GM10266 (cell line): ENCODE data around the gene ZSWIM7.

Experiments used
- DNase-seq: peaks from one replicate; pipeline ENCODE4 v3.0.0; 2012; ENCODE audit errors: extremely low spot score
- TF ChIP-seq, protein P1 (sequence below): IDR thresholded peaks from 2 replicates; pipeline ENCODE4 v1.5.1; 2012; ENCODE audit warnings: mild to moderate bottlenecking, low read depth; ENCODE audit not compliant: control insufficient read depth, insufficient read depth; ENCODE audit errors: missing control alignments

ZSWIM7 gene, protein sequence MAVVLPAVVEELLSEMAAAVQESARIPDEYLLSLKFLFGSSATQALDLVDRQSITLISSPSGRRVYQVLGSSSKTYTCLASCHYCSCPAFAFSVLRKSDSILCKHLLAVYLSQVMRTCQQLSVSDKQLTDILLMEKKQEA

DNA sequence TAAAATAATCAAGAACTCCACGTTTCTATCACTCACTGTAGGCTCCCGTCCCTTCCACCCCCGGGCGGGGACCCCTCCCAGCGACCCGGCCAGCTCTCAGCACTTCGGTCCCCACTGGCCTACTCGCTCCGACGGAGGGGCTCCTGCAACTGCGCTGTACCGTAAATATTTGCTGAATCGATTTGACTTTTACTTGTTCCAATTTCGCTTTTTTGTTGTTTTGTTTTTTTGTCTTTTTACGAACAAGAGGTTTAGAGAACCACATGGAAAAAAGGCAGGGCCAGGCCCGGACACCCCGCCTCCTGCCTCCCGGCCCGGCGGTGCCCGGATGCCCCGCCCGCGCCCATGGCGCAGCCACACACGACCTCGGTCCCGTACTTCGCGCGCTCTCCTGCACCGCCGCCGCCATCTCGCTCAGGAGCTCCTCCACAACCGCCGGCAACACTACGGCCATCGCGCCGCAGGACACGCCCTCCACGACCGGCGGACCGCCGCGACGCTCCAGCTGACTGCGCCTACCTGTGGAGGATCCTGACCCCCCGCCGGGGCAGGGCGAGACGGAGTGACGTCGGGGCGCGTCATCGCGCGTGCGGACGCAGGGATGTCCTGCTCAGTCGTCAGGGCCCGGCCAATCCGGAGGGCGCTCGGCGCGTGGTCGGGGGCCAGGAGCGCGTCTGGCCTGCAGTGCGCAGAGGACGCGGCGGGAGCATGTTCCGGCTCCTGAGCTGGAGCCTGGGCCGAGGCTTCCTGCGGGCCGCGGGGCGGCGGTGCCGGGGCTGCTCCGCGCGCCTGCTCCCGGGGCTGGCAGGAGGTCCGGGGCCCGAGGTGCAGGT, at the start of gene ZSWIM7, which contains the start of gene TTC19:
TSS of gene ZSWIM7 (minus strand) at position 564 of the 833 bp plus-strand sequence. CDS start at position 454, 110 bp downstream.
TSS of gene TTC19 (plus strand) at position 684 of the 833 bp plus-strand sequence. CDS start at position 709, 25 bp downstream.
- TF ChIP-seq, protein P1, sequence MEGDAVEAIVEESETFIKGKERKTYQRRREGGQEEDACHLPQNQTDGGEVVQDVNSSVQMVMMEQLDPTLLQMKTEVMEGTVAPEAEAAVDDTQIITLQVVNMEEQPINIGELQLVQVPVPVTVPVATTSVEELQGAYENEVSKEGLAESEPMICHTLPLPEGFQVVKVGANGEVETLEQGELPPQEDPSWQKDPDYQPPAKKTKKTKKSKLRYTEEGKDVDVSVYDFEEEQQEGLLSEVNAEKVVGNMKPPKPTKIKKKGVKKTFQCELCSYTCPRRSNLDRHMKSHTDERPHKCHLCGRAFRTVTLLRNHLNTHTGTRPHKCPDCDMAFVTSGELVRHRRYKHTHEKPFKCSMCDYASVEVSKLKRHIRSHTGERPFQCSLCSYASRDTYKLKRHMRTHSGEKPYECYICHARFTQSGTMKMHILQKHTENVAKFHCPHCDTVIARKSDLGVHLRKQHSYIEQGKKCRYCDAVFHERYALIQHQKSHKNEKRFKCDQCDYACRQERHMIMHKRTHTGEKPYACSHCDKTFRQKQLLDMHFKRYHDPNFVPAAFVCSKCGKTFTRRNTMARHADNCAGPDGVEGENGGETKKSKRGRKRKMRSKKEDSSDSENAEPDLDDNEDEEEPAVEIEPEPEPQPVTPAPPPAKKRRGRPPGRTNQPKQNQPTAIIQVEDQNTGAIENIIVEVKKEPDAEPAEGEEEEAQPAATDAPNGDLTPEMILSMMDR = peak; percentile 7
- DNase-seq = peak; percentile 99

DNA sequence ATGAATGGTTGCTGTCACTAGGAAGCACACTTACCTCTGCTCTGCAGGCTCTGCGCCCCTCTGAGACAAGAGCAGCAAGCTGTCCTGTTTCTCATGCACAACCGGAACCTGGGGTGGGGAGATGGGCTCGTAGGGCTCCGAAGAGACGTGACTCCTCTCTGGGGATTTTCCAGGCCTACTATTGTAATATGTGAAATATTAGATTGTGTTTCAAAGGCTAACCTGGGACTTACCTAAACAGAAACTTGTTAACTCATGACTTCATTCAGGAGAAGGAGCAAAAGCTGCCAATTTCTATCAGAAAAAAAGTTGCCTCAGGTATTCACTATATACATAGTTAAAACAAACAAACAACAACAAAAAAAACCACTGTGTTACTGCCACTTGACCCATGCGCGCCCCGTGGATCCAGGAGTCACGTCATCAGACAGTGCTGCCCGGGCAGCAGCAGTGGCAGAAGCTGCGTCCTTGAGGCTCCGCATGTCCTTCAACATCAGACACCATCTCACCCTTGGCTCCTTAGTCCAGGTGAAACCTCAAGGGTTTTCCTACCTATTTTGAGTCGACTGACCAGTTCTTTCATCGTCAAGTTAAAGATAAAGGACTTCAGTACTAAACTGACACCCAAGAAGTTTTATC, 49.4 kb upstream of the ZSWIM7 start:
- no peak for DNase-seq
- TF ChIP-seq, protein P1 = no peak

DNA sequence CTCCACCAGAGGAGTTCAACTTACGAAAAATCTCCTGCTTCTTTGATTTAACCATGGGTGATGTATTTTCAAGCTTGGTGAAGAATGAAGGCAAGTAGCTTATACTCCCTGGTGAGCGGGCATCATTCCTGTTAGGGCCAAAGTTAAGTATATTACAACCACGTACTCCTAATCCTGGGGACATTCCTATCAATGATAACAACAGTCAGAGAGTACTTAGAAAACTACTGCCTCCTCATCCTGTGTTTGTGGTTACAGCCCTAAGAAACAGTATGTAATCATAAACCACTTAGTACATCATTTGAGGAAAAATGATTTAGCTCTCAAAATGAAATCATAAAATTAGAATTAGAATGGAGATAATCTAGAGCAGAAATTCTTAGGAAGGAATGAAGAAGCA, 47.5 kb upstream of the ZSWIM7 start:
- TF ChIP-seq, protein P1 = no peak
- no peak for DNase-seq

DNA sequence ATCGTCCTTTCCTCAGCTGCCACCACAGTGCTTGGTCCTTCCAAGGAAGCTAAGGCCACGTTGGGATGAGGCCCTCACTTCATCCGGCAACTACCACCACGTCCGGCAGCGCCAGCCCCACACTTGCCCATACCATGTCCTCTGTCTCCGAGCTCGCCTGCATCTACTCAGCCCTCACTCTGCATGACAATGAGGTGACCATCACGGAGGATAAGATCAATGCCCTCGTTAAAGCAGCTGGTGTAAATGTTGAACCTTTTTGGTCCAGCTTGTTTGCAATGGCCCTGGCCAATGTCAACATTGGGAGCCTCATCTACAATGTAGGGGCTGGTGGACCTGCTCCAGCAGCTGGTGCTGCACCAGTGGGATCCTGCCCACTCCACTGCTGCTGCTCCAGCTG, 45.0 kb upstream of the ZSWIM7 start:
- no peak for DNase-seq
- TF ChIP-seq, protein P1 = no peak

DNA sequence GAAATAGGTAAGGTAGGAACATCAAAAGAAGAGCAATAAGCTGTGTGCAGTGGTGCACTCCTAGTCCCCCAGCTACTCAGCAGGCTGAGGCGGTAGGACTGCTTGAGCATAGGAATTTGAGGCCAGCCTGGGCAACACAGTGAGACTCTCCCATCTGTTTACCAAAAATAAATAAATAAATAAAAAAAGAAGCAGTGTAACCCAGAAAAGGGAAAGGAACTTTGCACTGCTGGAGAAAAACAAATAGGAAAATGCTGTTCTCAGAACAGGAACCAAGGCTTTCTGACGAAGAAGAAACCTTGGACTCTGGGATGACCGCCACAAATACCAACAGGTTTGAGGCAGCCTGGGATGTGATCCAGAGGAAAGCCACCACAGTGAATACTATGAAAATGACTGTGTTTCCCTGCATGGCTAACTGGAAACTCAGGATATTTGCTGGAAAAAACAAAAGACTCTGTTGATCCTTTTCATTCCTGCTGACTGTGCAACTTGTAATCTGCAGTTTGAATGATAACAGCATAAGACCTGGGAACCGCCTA, 41.3 kb upstream of the ZSWIM7 start:
- no peak for DNase-seq
- TF ChIP-seq, protein P1 = no peak

DNA sequence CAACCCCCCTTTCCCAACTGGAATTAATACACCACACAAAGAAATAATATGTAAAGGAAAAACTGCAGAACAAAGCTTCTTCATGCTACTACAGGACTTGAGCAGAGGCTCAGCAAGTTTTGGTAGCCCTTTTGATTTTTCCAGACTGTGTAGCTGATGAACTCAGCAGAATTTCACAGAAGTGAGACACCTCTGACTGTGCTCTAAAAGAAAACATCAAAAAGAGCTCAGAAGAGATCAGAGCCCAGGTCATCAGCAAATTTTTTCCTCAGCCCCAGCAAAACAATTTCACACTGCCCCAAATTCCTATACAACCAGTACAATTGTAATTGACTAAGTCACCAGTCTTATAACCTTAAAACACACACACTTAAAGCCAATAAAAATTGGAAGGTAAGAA, 38.1 kb upstream of the ZSWIM7 start:
- TF ChIP-seq, protein P1 = no peak
- DNase-seq = no peak
